ENCODE measurements around the gene WFDC12.
"Not testable (repeated sequence)": the region's sequence is repeated elsewhere in the genome, so short reads cannot be mapped to it uniquely, and the experiment has no call there.

Gene WFDC12

GRCh38 chr20:45124365-45124764, at the start of gene WFDC12:
WFDC12 (minus strand) TSS chr20:45124465; CDS start chr20:45124447, 18 bp downstream.
- DNase-seq: no peak

- no peak for DNase-seq
Measured at GRCh38 chr20:45173522-45173921, 49.3 kb upstream of the WFDC12 start.

- no peak for DNase-seq
Measured at GRCh38 chr20:45164906-45165305, 40.6 kb upstream of the WFDC12 start.

- DNase-seq: no peak
Measured at GRCh38 chr20:45163083-45163803, 39.0 kb upstream of the WFDC12 start.

- no peak for DNase-seq
Measured at GRCh38 chr20:45157962-45158361, 33.7 kb upstream of the WFDC12 start.

- DNase-seq: no peak
Measured at GRCh38 chr20:45156713-45157112, 32.4 kb upstream of the WFDC12 start.

GRCh38 chr20:45154794-45155193, 30.5 kb upstream of the WFDC12 start:
- DNase-seq: not testable (repeated sequence)

- no peak for DNase-seq
Measured at GRCh38 chr20:45154183-45154582, 29.9 kb upstream of the WFDC12 start.

- no peak for DNase-seq
Measured at GRCh38 chr20:45153752-45154151, 29.5 kb upstream of the WFDC12 start.

GRCh38 chr20:45153147-45153546, 28.9 kb upstream of the WFDC12 start:
- DNase-seq: no peak

GRCh38 chr20:45152405-45152804, 28.1 kb upstream of the WFDC12 start:
- DNase-seq: no peak

- DNase-seq: no peak
Measured at GRCh38 chr20:45149062-45149461, 24.8 kb upstream of the WFDC12 start.

GRCh38 chr20:45140836-45141235, 16.6 kb upstream of the WFDC12 start:
- DNase-seq: no peak

- not testable (repeated sequence) for DNase-seq
Measured at GRCh38 chr20:45139733-45140375, 15.6 kb upstream of the WFDC12 start.

GRCh38 chr20:45138561-45139300, 14.5 kb upstream of the WFDC12 start:
- peak; percentile 37 for DNase-seq

- no peak for DNase-seq
Measured at GRCh38 chr20:45136911-45137310, 12.6 kb upstream of the WFDC12 start.

- no peak for DNase-seq
Measured at GRCh38 chr20:45128099-45128498, 3.8 kb upstream of the WFDC12 start.

GRCh38 chr20:45121388-45121787, 2.9 kb downstream of the WFDC12 start:
- no peak for DNase-seq

GRCh38 chr20:45119556-45120266, 4.6 kb downstream of the WFDC12 start:
- no peak for DNase-seq

GRCh38 chr20:45118028-45118427, 6.2 kb downstream of the WFDC12 start:
- DNase-seq: no peak

- no peak for DNase-seq
Measured at GRCh38 chr20:45117581-45117980, 6.7 kb downstream of the WFDC12 start.

- no peak for DNase-seq
Measured at GRCh38 chr20:45115829-45116228, 8.4 kb downstream of the WFDC12 start.

GRCh38 chr20:45115386-45115774, 8.9 kb downstream of the WFDC12 start:
- DNase-seq: no peak

Data from 8988T (cell line).